Astrocyte (in vitro differentiated cells and primary cell): Measurements from ENCODE around the gene EXOC3.

Experiments
- EZH2 ChIP-seq: IDR thresholded peaks from 2 replicates; pipeline ENCODE4 v1.6.1; 2012; ENCODE audit warnings: mild to moderate bottlenecking, low read length, inconsistent platforms; ENCODE audit not compliant: insufficient read depth
- TF ChIP-seq, protein P1 (sequence below): IDR thresholded peaks from 2 replicates; pipeline ENCODE4 v1.5.1; 2011; ENCODE audit warnings: low read depth, mild to moderate bottlenecking, inconsistent platforms, low read length, moderate library complexity; ENCODE audit not compliant: insufficient read depth

GRCh38 chr5:423233-423565 is 19.8 kb upstream of the EXOC3 start:
- TF ChIP-seq, protein P1, sequence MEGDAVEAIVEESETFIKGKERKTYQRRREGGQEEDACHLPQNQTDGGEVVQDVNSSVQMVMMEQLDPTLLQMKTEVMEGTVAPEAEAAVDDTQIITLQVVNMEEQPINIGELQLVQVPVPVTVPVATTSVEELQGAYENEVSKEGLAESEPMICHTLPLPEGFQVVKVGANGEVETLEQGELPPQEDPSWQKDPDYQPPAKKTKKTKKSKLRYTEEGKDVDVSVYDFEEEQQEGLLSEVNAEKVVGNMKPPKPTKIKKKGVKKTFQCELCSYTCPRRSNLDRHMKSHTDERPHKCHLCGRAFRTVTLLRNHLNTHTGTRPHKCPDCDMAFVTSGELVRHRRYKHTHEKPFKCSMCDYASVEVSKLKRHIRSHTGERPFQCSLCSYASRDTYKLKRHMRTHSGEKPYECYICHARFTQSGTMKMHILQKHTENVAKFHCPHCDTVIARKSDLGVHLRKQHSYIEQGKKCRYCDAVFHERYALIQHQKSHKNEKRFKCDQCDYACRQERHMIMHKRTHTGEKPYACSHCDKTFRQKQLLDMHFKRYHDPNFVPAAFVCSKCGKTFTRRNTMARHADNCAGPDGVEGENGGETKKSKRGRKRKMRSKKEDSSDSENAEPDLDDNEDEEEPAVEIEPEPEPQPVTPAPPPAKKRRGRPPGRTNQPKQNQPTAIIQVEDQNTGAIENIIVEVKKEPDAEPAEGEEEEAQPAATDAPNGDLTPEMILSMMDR = no peak
- TF ChIP-seq EZH2 = no peak
